Measurements from ENCODE around the gene TBC1D22B. TPM values are rescaled to one million over a fixed set of nuclear protein-coding genes. Genes with fewer than 3 reads are reported as not detected.

Gene TBC1D22B
- total and polyA plus RNA-seq, 7 donors, result 4.3 to 25.6 (median 9.0) TPM

DNA sequence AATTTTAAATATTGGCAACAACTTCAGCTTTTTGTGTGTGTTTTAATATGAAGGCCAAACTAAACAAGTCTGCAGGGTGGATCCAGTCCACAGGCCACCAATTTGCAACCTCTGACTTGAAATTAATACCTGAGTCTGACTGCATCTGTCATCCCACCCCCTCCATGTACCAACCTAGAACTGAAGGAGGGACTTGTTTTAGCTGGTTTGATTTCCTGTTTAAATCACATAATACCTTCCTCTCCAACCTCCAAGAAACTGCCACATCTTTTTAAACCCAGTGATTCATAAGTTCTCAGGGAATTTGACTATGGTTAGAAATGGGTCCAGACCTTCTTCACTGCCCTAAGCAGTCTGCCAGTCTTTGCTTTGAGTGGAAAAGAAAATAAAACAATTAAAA lies 117.8 kb downstream of the TBC1D22B start:
- Histone ChIP-seq H3K9me3 (no peaks in the 10 kb centered on the region), H3K27me3 (ENCODE audit: insufficient read depth in 3 of 3, low read length in 2 of 3) (no peaks in the 10 kb centered on the region), H3K27ac (no peak overlapping the region), H3K4me3 (no peak overlapping the region), H3K36me3 (ENCODE audit: insufficient read depth in 1 of 2, low read depth in 1 of 2) (peaks cover 2 to 81% of the 10 kb centered on the region in 2 donors), H3K4me1 (no peaks in the 10 kb centered on the region)
- TF ChIP-seq, protein P1, sequence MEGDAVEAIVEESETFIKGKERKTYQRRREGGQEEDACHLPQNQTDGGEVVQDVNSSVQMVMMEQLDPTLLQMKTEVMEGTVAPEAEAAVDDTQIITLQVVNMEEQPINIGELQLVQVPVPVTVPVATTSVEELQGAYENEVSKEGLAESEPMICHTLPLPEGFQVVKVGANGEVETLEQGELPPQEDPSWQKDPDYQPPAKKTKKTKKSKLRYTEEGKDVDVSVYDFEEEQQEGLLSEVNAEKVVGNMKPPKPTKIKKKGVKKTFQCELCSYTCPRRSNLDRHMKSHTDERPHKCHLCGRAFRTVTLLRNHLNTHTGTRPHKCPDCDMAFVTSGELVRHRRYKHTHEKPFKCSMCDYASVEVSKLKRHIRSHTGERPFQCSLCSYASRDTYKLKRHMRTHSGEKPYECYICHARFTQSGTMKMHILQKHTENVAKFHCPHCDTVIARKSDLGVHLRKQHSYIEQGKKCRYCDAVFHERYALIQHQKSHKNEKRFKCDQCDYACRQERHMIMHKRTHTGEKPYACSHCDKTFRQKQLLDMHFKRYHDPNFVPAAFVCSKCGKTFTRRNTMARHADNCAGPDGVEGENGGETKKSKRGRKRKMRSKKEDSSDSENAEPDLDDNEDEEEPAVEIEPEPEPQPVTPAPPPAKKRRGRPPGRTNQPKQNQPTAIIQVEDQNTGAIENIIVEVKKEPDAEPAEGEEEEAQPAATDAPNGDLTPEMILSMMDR (IDR thresholded peaks at IDR 0.05), result no peak
- ATAC-seq (no peak), DNase-seq (no peak)
- intact Hi-C loops (cut with DNase I), result no loop called here

DNA sequence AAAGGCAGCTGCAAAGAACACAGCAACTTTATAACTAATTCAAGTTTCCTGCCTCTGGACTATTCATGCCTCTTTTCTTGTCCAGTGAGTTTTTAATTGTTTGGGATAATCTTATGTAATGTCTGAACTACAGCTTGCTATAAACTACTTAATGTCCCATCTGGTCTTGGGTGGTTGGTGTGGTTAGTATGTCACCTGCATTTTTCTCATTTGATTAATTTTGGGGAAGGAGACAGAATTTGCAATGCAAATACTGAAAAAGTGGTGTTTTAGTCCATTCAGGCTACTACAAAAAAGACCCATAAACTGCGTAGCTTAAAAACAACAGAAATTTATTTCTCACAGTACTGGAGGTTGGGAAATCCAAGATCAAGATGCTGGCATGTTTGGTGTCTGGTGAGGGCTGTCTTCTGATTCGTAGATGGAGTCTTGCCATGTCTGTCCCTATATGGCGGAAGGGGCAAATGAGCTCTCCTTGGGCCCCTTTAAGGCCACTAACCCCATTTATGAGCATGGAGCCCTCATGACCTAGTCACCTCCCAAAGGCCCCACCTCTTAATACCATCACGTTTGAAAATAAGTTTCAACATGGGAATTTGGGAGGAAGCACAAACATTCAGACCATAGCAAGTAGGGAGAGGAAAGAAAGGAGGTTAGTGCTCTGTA lies 118.6 kb downstream of the TBC1D22B start:
- no peak for DNase-seq
- H3K4me1 ChIP-seq, result no peaks in the 10 kb centered on the region
- no peak overlapping the region for H3K4me3 ChIP-seq
- intact Hi-C loops (cut with DNase I), result no loop called here
- no peaks in the 10 kb centered on the region for H3K9me3 ChIP-seq
- no peak overlapping the region for H3K27ac ChIP-seq
- TF ChIP-seq, protein P1 (IDR thresholded peaks at IDR 0.05), result no peak
- H3K27me3 ChIP-seq (ENCODE audit: insufficient read depth in 3 of 3, low read length in 2 of 3), result no peaks in the 10 kb centered on the region
- H3K36me3 ChIP-seq (ENCODE audit: insufficient read depth in 1 of 2, low read depth in 1 of 2), result peaks cover 2 to 85% of the 10 kb centered on the region in 2 donors
- no peak for ATAC-seq
- 66 to 78% (median 77%) methylated on average over 4 of the region's 4 CpGs for WGBS, 3 donors

DNA sequence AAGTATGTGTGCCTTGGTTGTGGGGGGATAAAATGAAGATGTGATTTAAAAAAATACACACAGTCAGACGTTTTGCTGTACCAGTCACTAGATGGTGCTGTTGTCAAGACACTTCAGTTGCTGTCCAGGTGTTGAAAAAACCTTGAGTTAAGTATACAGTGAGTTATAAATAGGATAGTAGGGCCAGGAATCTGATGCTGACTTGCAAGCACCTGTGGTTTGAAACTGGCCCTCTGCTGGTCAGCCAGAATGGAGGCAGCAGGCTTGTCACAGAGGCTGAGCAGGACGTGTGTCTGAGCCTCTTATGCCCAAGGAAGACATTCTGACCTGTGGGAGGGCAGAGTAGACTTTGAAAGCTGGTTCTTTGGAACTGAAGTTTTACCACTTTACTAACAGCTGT lies 124.0 kb downstream of the TBC1D22B start:
- Histone ChIP-seq H3K9me3 (no peaks in the 10 kb centered on the region), H3K36me3 (ENCODE audit: insufficient read depth in 1 of 2, low read depth in 1 of 2) (peaks cover 0 to 74% of the 10 kb centered on the region in 2 donors), H3K27me3 (ENCODE audit: insufficient read depth in 3 of 3, low read length in 2 of 3) (no peaks in the 10 kb centered on the region), H3K4me3 (no peak overlapping the region), H3K4me1 (no peaks in the 10 kb centered on the region), H3K27ac (no peak overlapping the region)
- ATAC-seq (peak; percentile 74 to 90 (median 87)), DNase-seq (no peak)
- TF ChIP-seq, protein P1 (IDR thresholded peaks at IDR 0.05), result peak; percentile 60
- intact Hi-C loops (cut with DNase I), result loop anchor here in 1 of 2 donors (5.0 to 10.0 kb wide), 2 partner anchors 186 to 313 kb away; partner anchors contain the start of gene MDGA1
- WGBS, 3 donors, result 36 to 46% (median 36%) methylated on average over 2 of the region's 2 CpGs

Other genes starting within 250 kb of the TBC1D22B start
- 10 to 100 TPM; 18.0 to 45.5 (median 32.8) TPM for gene PIM1, start 87.6 kb upstream of the TBC1D22B start, total RNA-seq
- 10 to 100 TPM in 1 of 3 donors, 1 to 10 TPM in 2; 2.8 to 16.5 (median 7.8) TPM for gene PIM1, start 87.6 kb upstream of the TBC1D22B start, polyA plus RNA-seq
- 1 to 10 TPM in 1 of 4 donors, under 1 TPM in 2, not detected in 1; 0.47 to 4.3 (median 0.97) TPM for gene TMEM217, start 372 bp downstream of the TBC1D22B start, total RNA-seq
- gene TMEM217, start 372 bp downstream of the TBC1D22B start, polyA plus RNA-seq, result under 1 TPM; 0.05 to 0.15 (median 0.14) TPM
- 10 to 100 TPM; 10.7 to 17.8 (median 14.2) TPM for gene RNF8, start 96.2 kb downstream of the TBC1D22B start, total RNA-seq
- gene RNF8, start 96.2 kb downstream of the TBC1D22B start, polyA plus RNA-seq, result 10 to 100 TPM in 2 of 3 donors, 1 to 10 TPM in 1; 9.4 to 28.5 (median 11.1) TPM
- gene CMTR1, start 175.4 kb downstream of the TBC1D22B start, total RNA-seq, result 10 to 100 TPM; 24.4 to 29.9 (median 26.5) TPM
- 10 to 100 TPM in 2 of 3 donors, 1 to 10 TPM in 1; 8.8 to 22.2 (median 13.5) TPM for gene CMTR1, start 175.4 kb downstream of the TBC1D22B start, polyA plus RNA-seq
- gene CCDC167, start 242.1 kb downstream of the TBC1D22B start, total RNA-seq, result 10 to 100 TPM; 11.5 to 15.7 (median 14.3) TPM
- gene CCDC167, start 242.1 kb downstream of the TBC1D22B start, polyA plus RNA-seq, result 10 to 100 TPM; 31.4 to 50.8 (median 38.7) TPM

Measured in psoas muscle (tissue), 8 donors.